SKM-1 (cell line): ENCODE results near the gene ARFIP2.

ENCODE experiments used
- DNase-seq: peaks from one replicate; lab custom pipeline; 2025; ENCODE audit not compliant: unreplicated experiment; lab: John Stamatoyannopoulos, UW

Gene ARFIP2

GRCh38 chr11:6482441-6482840, 1.3 kb upstream of the ARFIP2 start:
- DNase-seq: no peak

GRCh38 chr11:6481924-6482275, 769 bp upstream of the ARFIP2 start:
- no peak for DNase-seq

GRCh38 chr11:6480299-6480914, 724 bp downstream of the ARFIP2 start:
- no peak for DNase-seq

- DNase-seq: no peak
Measured at GRCh38 chr11:6476571-6476970, 4.6 kb downstream of the ARFIP2 start.

GRCh38 chr11:6475936-6476335, 5.2 kb downstream of the ARFIP2 start:
- DNase-seq: no peak

- DNase-seq: no peak
Measured at GRCh38 chr11:6474806-6475500, 6.2 kb downstream of the ARFIP2 start.

- no peak for DNase-seq
Measured at GRCh38 chr11:6474413-6474792, 6.7 kb downstream of the ARFIP2 start.

GRCh38 chr11:6473451-6474412, 7.4 kb downstream of the ARFIP2 start, which contains the start of gene TRIM3:
Gene TRIM3, minus strand, starts transcription at chr11:6473941. Its CDS starts 8,246 bp downstream, at chr11:6465695.
- DNase-seq: peak; percentile 54

GRCh38 chr11:6472934-6473333, 8.2 kb downstream of the ARFIP2 start:
- DNase-seq: no peak

- DNase-seq: no peak
Measured at GRCh38 chr11:6469599-6469998, 11.5 kb downstream of the ARFIP2 start.

GRCh38 chr11:6468712-6469495, 12.2 kb downstream of the ARFIP2 start:
- DNase-seq: no peak

- no peak for DNase-seq
Measured at GRCh38 chr11:6459099-6459450, 22.1 kb downstream of the ARFIP2 start.

- no peak for DNase-seq
Measured at GRCh38 chr11:6458352-6459098, 22.6 kb downstream of the ARFIP2 start.

- no peak for DNase-seq
Measured at GRCh38 chr11:6457581-6458320, 23.4 kb downstream of the ARFIP2 start.

- no peak for DNase-seq
Measured at GRCh38 chr11:6456361-6457073, 24.6 kb downstream of the ARFIP2 start.

- no peak for DNase-seq
Measured at GRCh38 chr11:6455070-6455469, 26.1 kb downstream of the ARFIP2 start.

GRCh38 chr11:6453152-6453551, 28.0 kb downstream of the ARFIP2 start:
- DNase-seq: no peak

GRCh38 chr11:6452219-6452618, 28.9 kb downstream of the ARFIP2 start:
- DNase-seq: no peak

- no peak for DNase-seq
Measured at GRCh38 chr11:6448574-6448973, 32.6 kb downstream of the ARFIP2 start.
